ENCODE results near the gene LMF1. TPM values are rescaled to one million over a fixed set of nuclear protein-coding genes. Genes with fewer than 3 reads are reported as not detected.

LMF1 gene
- polyA plus RNA-seq, 1 donor from 2014 or later = 16.2 TPM

DNA sequence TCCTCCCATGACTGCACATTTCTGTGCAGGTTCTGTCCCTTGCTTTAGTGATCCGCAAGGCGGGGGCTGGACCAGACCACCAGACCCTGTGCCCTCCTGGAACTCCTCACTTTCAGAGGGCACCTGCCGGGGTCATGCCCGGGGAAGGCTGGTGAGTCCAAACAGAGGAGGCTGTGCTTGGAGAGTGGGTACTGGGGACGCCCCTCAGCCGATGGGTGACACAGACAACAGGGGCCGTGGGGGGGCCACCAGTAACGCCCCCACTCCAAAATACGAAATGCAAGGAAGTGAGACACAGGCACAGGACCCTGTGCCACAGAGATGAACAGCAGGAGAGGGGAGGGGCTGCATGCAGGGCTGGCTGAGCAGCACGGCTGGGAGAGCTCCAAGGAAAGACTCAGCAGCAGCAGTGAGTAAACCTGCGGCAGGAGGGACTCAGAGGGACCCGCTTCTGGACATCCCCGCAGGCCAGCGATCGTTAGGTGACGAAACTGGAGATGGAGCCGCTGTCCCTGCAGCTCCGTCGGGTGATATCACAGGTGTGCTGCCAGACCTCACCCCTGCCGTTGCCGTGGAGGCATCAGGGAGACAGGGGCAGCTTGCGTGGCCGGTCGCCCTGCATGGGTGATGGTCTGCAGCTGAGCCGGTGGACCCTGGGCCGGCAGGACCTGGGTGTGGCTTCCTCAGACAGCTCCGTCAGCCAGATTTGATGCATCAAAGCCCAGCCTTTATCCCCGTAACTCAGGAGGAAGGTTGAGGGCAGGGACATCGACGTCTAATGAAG lies 99.0 kb downstream of the LMF1 start:
- Histone ChIP-seq H4K20me1 (ENCODE audit: insufficient read depth) (no peaks in the 10 kb centered on the region), H3K9me3 (ENCODE audit: low read length) (no peaks in the 10 kb centered on the region), H3K9ac (ENCODE audit: low read length) (no peak overlapping the region), H3K27ac (ENCODE audit: low read length) (no peak overlapping the region), H3K27me3 (ENCODE audit: insufficient read depth, low read depth, low read length) (no peaks in the 10 kb centered on the region), H3K36me3 (ENCODE audit: insufficient read depth, low read length) (no peaks in the 10 kb centered on the region), H3K9me2 (ENCODE audit: insufficient read depth, low read length) (no peaks in the 10 kb centered on the region), H3F3A (ENCODE audit: insufficient read depth, low read length, poor library complexity, severe bottlenecking) (no peaks in the 10 kb centered on the region), H3K79me2 (replicated peaks; ENCODE audit: insufficient read depth, low read length) (no peaks in the 10 kb centered on the region), H3K4me2 (ENCODE audit: low read length) (no peak overlapping the region), H3K4me3 (ENCODE audit: low read length) (no peak overlapping the region), H2AFZ (ENCODE audit: low read depth, low read length) (no peak overlapping the region)
- TF ChIP-seq, protein P1, sequence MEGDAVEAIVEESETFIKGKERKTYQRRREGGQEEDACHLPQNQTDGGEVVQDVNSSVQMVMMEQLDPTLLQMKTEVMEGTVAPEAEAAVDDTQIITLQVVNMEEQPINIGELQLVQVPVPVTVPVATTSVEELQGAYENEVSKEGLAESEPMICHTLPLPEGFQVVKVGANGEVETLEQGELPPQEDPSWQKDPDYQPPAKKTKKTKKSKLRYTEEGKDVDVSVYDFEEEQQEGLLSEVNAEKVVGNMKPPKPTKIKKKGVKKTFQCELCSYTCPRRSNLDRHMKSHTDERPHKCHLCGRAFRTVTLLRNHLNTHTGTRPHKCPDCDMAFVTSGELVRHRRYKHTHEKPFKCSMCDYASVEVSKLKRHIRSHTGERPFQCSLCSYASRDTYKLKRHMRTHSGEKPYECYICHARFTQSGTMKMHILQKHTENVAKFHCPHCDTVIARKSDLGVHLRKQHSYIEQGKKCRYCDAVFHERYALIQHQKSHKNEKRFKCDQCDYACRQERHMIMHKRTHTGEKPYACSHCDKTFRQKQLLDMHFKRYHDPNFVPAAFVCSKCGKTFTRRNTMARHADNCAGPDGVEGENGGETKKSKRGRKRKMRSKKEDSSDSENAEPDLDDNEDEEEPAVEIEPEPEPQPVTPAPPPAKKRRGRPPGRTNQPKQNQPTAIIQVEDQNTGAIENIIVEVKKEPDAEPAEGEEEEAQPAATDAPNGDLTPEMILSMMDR (IDR thresholded peaks at IDR 0.05; ENCODE audit: poor library complexity, severe bottlenecking) = no peak
- no peak for TF ChIP-seq MXI1 (conservative IDR thresholded peaks at IDR 0.05; ENCODE audit: poor library complexity, severe bottlenecking)
- no peak for TF ChIP-seq EZH2 (IDR thresholded peaks at IDR 0.05; ENCODE audit: borderline replicate concordance, insufficient read depth, low read length, poor library complexity, severe bottlenecking)
- TF ChIP-seq REST (IDR thresholded peaks at IDR 0.05; ENCODE audit: borderline replicate concordance) = no peak
- no peak for TF ChIP-seq POLR2AphosphoS5 (IDR thresholded peaks at IDR 0.05)
- no peak for TF ChIP-seq RAD21 (conservative IDR thresholded peaks at IDR 0.05)
- no peak for TF ChIP-seq SMC3 (conservative IDR thresholded peaks at IDR 0.05; ENCODE audit: poor library complexity)
- no peak for TF ChIP-seq TAF1 (IDR thresholded peaks at IDR 0.05; ENCODE audit: low read depth)
- no peak for TF ChIP-seq EP300 (conservative IDR thresholded peaks at IDR 0.05; ENCODE audit: poor library complexity, severe bottlenecking)

DNA sequence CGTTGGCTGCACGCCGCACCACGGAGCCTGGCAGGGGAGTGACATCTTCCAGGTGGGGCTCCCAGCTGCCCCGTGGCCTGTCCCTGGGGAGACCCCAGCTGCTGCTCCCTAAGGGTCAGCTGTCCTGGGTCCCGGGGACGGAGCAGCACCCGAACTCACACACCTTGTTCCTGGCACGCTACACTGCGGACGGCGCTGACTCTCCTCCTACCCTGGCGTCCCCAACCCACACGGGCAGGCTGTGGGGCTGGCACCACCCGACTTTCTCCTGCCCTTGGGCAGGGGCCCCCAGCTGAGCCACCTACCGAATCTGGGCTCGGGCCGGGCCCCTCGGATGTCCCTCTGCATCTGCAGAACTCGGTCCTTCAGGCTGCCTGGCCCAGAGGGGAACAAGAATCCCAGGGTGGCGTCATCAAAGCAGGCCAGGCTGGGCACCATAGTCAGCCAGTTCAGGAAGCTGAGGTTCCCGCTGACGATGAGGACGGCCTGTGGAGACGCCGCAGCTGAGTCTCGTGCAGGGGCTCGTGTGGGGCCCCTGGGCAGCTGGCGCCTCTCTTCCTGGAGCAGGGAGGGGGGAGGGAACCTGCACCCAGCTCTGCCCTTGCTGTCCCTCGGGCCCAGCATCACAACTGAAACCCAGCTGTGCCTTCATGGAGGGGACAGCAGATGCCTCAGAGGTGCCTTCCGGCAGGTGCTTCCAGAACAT lies 99.8 kb downstream of the LMF1 start:
- Histone ChIP-seq H3K79me2 (replicated peaks; ENCODE audit: insufficient read depth, low read length) (no peaks in the 10 kb centered on the region), H3K27ac (ENCODE audit: low read length) (no peak overlapping the region), H2AFZ (ENCODE audit: low read depth, low read length) (no peak overlapping the region), H3K9me3 (ENCODE audit: low read length) (no peaks in the 10 kb centered on the region), H3K27me3 (ENCODE audit: insufficient read depth, low read depth, low read length) (no peaks in the 10 kb centered on the region), H3K9me2 (ENCODE audit: insufficient read depth, low read length) (no peaks in the 10 kb centered on the region), H4K20me1 (ENCODE audit: insufficient read depth) (no peaks in the 10 kb centered on the region), H3K9ac (ENCODE audit: low read length) (no peak overlapping the region), H3K4me3 (ENCODE audit: low read length) (no peak overlapping the region), H3K4me2 (ENCODE audit: low read length) (no peak overlapping the region), H3F3A (ENCODE audit: insufficient read depth, low read length, poor library complexity, severe bottlenecking) (no peaks in the 10 kb centered on the region), H3K36me3 (ENCODE audit: insufficient read depth, low read length) (no peaks in the 10 kb centered on the region)
- TF ChIP-seq EP300 (conservative IDR thresholded peaks at IDR 0.05; ENCODE audit: poor library complexity, severe bottlenecking) (no peak), POLR2AphosphoS5 (IDR thresholded peaks at IDR 0.05) (no peak)

Measured in neural cell (in vitro differentiated cells).